OCI-LY1 (cell line): ENCODE measurements around the gene SUCO.

Experiments
- EZH2 ChIP-seq: fragments of 200-600 bp; sonication (generic), shearing (Covaris generic); IDR thresholded peaks from 2 replicates; pipeline ENCODE4 v1.8.0; 2017; ENCODE audit warnings: borderline replicate concordance, mixed run types, mild to moderate bottlenecking, antibody characterized with exemption, low read length, moderate library complexity, mixed read lengths
- TF ChIP-seq, protein P1 (sequence below): fragments of 200-600 bp; sonication (generic), shearing (Covaris generic); IDR thresholded peaks from 2 replicates; pipeline ENCODE4 v1.5.1; 2017; ENCODE audit warnings: mild to moderate bottlenecking, antibody characterized with exemption, low read length, moderate library complexity, mixed read lengths

DNA sequence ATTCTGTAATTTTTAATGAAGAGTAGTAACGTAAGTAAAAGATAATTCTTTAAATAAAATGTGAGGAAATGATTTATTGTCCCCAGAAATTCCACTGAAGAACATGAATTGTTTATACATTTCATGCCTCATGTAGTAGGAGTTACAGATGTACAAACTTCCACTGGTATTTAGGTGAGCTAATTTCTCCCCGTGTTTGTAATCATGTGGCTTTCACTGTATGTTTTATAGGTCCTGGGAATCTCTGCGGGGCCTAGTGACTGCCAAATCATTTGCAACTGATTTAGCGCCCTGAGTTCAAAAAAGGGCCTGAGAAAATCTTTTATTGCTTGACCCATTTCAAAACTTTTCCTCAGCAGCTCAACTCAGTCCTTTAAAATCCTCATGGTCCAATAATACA, 95.5 kb downstream of the SUCO start:
- TF ChIP-seq, protein P1, sequence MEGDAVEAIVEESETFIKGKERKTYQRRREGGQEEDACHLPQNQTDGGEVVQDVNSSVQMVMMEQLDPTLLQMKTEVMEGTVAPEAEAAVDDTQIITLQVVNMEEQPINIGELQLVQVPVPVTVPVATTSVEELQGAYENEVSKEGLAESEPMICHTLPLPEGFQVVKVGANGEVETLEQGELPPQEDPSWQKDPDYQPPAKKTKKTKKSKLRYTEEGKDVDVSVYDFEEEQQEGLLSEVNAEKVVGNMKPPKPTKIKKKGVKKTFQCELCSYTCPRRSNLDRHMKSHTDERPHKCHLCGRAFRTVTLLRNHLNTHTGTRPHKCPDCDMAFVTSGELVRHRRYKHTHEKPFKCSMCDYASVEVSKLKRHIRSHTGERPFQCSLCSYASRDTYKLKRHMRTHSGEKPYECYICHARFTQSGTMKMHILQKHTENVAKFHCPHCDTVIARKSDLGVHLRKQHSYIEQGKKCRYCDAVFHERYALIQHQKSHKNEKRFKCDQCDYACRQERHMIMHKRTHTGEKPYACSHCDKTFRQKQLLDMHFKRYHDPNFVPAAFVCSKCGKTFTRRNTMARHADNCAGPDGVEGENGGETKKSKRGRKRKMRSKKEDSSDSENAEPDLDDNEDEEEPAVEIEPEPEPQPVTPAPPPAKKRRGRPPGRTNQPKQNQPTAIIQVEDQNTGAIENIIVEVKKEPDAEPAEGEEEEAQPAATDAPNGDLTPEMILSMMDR = no peak
- TF ChIP-seq EZH2 = no peak
